Choroid plexus epithelial cell (primary cell): Measurements from ENCODE around the gene PPT1.

ENCODE experiments used
- DNase-seq: peaks from one replicate; pipeline ENCODE4 v3.0.0-alpha.2; 2010; ENCODE audit warnings: low read depth
- H3K4me3 ChIP-seq: 2 replicates; pipeline ENCODE4 v1.5.1; 2011; ENCODE audit warnings: low read depth, mild to moderate bottlenecking, control low read depth, low read length, moderate library complexity
- TF ChIP-seq, protein P1 (sequence below): conservative IDR thresholded peaks from 2 replicates; pipeline ENCODE4 v1.5.1; 2011; ENCODE audit warnings: low read depth, mild to moderate bottlenecking, control low read depth, inconsistent platforms, low read length, moderate library complexity

Gene PPT1

GRCh38 chr1:40045766-40046165 is 51.3 kb downstream of the PPT1 start:
- DNase-seq, result no peak
- no peak overlapping the region for H3K4me3 ChIP-seq
- TF ChIP-seq, protein P1, sequence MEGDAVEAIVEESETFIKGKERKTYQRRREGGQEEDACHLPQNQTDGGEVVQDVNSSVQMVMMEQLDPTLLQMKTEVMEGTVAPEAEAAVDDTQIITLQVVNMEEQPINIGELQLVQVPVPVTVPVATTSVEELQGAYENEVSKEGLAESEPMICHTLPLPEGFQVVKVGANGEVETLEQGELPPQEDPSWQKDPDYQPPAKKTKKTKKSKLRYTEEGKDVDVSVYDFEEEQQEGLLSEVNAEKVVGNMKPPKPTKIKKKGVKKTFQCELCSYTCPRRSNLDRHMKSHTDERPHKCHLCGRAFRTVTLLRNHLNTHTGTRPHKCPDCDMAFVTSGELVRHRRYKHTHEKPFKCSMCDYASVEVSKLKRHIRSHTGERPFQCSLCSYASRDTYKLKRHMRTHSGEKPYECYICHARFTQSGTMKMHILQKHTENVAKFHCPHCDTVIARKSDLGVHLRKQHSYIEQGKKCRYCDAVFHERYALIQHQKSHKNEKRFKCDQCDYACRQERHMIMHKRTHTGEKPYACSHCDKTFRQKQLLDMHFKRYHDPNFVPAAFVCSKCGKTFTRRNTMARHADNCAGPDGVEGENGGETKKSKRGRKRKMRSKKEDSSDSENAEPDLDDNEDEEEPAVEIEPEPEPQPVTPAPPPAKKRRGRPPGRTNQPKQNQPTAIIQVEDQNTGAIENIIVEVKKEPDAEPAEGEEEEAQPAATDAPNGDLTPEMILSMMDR, result no peak

DNA sequence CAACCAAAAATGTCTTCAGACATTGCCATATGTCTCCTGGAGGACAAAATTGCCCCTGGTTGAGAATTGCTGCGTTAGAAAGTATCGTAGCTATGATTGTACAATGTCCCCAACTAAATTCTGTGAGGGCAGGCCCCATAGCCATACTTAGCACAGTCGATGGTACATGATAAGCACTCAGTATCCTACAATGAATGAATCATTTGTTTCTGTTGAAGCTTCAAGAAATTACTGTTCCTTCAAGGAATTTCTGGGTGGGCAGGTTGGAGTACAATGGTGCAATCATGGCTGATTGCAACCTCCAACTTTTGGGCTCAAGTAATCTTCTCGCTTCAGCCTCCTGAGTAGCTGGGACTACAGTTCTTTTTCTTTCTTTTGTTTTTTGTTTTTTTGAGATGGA is 51.9 kb downstream of the PPT1 start:
- peak; percentile 36 for DNase-seq
- no peak overlapping the region for H3K4me3 ChIP-seq
- TF ChIP-seq, protein P1, result no peak

DNA sequence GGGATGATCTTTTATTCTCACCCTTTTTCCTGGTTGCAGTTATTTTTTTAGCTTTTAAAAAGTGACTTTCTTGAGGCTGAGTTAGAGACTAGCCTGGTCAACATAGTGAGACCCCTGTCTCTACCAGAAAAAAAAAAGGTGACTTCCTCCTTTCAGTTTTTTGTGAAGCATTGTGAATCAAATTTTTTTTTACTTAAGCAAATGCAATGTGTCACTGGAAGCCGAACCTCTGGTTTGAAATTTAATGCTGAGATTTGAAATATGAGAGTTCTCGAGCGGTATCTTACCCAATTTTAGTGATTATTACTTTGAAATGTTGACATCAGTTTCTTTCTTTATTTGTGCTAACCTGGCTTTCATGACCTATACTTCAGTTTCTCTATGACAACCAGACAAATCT is 52.9 kb downstream of the PPT1 start:
- peak; percentile 47 for DNase-seq
- TF ChIP-seq, protein P1, result no peak
- no peak overlapping the region for H3K4me3 ChIP-seq

- peak; percentile 29 for DNase-seq
- TF ChIP-seq, protein P1, result no peak
- H3K4me3 ChIP-seq, result peak overlapping the region; percentile 99
Observed at GRCh38 chr1:40042341-40042740, 54.7 kb downstream of the PPT1 start.

GRCh38 chr1:40041466-40041838 is 55.6 kb downstream of the PPT1 start:
- no peak for DNase-seq
- TF ChIP-seq, protein P1, result no peak
- peak overlapping the region; percentile 99 for H3K4me3 ChIP-seq

DNA sequence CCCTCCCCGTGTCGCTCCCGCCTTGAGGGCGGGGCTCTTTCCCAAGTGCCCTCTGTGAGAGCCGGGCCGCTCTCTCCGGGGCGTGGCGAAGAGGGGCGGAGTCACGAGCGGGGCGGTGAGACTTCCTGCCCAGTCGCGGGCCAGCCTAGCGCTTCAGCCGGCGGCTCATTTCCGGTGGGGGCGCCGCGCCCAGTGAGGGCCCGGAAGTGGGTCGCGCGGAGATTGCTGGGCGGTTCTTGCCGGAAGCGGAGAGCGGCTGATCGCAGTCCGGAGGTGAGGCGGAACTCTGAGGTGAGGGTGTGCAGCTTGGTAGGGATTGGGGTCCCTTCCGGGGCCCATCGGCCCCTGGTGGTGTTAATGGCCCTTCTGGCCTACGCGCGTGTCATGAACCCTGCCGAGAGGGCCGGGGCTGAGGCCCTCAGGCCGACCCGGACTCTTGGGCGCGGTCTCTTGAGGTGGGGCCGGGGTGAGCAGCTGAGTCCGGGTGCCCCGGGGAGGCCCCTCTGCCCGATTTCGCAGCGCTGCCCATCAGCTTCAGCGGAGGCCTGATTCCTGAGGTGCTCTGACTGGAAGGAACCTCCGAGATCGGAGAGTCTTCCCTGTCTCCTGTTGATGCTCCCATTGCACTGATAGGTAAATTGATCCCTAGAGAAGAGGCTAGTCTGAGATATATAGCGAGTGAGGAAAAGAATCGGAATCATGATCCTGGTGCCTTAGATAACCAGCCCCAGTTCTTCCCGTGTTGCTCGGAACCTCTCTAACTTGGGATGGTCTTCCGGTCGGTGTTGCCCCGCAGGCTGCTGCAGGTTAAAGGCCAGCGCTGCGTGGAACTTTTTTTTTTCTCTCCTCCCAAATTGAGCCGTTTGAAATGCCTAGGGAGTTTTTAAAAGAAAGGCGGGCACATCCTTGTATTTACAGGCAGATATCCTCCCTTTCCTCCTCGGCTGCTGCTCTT is 56.3 kb downstream of the PPT1 start, which contains the start of gene CAP1:
TSS of gene CAP1 (plus strand) at position 219 of the 955 bp plus-strand sequence. CDS start 18,618 bp downstream, outside the sequence.
- DNase-seq, result peak; percentile 99
- TF ChIP-seq, protein P1, result no peak
- peak within 1 kb of the TSS; percentile 99 for H3K4me3 ChIP-seq
